Progenitor cell of endocrine pancreas (in vitro differentiated cells): ENCODE data around the gene RBFOX1. TPM values are rescaled to one million over a fixed set of nuclear protein-coding genes. Genes with fewer than 3 reads are reported as not detected.

Source experiments
- DNase-seq: peaks from one replicate; pipeline ENCODE4 v3.0.0; 2021; ENCODE audit warnings: low spot score; ENCODE audit not compliant: unreplicated experiment
- H3K27ac Mint-ChIP-seq: 2 replicates; pipeline ENCODE4 v1.8.0; 2021; ENCODE audit warnings: mild to moderate bottlenecking, moderate library complexity, mixed read lengths
- H3K27me3 Mint-ChIP-seq: 2 replicates; pipeline ENCODE4 v1.8.0; 2021; ENCODE audit warnings: mixed read lengths
- H3K36me3 Mint-ChIP-seq: 2 replicates; pipeline ENCODE4 v1.8.0; 2022; ENCODE audit warnings: mixed read lengths; ENCODE audit not compliant: insufficient read depth
- H3K4me1 Mint-ChIP-seq: 2 replicates; pipeline ENCODE4 v1.8.0; 2021; ENCODE audit warnings: low read depth, mixed read lengths
- H3K4me3 Mint-ChIP-seq: 2 replicates; pipeline ENCODE4 v1.8.0; 2021; ENCODE audit warnings: low read depth, mild to moderate bottlenecking, moderate library complexity, mixed read lengths
- H3K9me3 Mint-ChIP-seq: 2 replicates; pipeline ENCODE4 v1.8.0; 2021; ENCODE audit warnings: low read depth, mixed read lengths
- CTCF ChIP-seq: fragments of 200-600 bp; sonication (generic); IDR thresholded peaks from one replicate; pipeline ENCODE4 v1.5.0; 2021; ENCODE audit warnings: antibody characterized with exemption, mild to moderate bottlenecking; ENCODE audit not compliant: unreplicated experiment
- total RNA-seq: library from RNA; stranded (reverse); gene quantifications from 2 replicates; pipeline ENCODE4 v1.2.1, GENCODE V29; 2021

The RBFOX1 gene
- total RNA-seq, 1 donor from 2014 or later = 0.29 TPM

- Mint-ChIP-seq H3K4me1 (peaks cover 2% of the 10 kb centered on the region), H3K27me3 (peaks cover 5% of the 10 kb centered on the region), H3K27ac (no peak overlapping the region), H3K4me3 (no peak overlapping the region), H3K36me3 (no peaks in the 10 kb centered on the region), H3K9me3 (no peaks in the 10 kb centered on the region)
- DNase-seq = no peak
- TF ChIP-seq CTCF = no peak
Measured at GRCh38 chr16:7456211-7456610, 123.6 kb downstream of the RBFOX1 start.

GRCh38 chr16:7458144-7458543 is 125.5 kb downstream of the RBFOX1 start:
- DNase-seq = no peak
- Mint-ChIP-seq H3K4me3 (no peak overlapping the region), H3K36me3 (no peaks in the 10 kb centered on the region), H3K9me3 (no peaks in the 10 kb centered on the region), H3K27me3 (peaks cover 3% of the 10 kb centered on the region), H3K4me1 (no peaks in the 10 kb centered on the region), H3K27ac (no peak overlapping the region)
- no peak for TF ChIP-seq CTCF

- no peak for TF ChIP-seq CTCF
- Mint-ChIP-seq H3K27ac (no peak overlapping the region), H3K27me3 (peaks cover 14% of the 10 kb centered on the region), H3K4me3 (no peak overlapping the region), H3K4me1 (no peaks in the 10 kb centered on the region), H3K9me3 (peaks cover 3% of the 10 kb centered on the region), H3K36me3 (no peaks in the 10 kb centered on the region)
- DNase-seq = no peak
Measured at GRCh38 chr16:7470344-7470743, 137.7 kb downstream of the RBFOX1 start.

GRCh38 chr16:7471268-7471667 is 138.6 kb downstream of the RBFOX1 start:
- Mint-ChIP-seq H3K9me3 (peaks cover 3% of the 10 kb centered on the region), H3K27me3 (peaks cover 14% of the 10 kb centered on the region), H3K36me3 (no peaks in the 10 kb centered on the region), H3K4me3 (no peak overlapping the region), H3K27ac (no peak overlapping the region), H3K4me1 (no peaks in the 10 kb centered on the region)
- DNase-seq = no peak
- TF ChIP-seq CTCF = no peak

- H3K36me3 Mint-ChIP-seq = no peaks in the 10 kb centered on the region
Measured at GRCh38 chr16:7482032-7482431, 149.4 kb downstream of the RBFOX1 start.

More at GRCh38 chr16:7482032-7482431, 149.4 kb downstream of the RBFOX1 start:
- Mint-ChIP-seq H3K27me3 (peaks cover 11% of the 10 kb centered on the region), H3K4me3 (no peak overlapping the region), H3K27ac (no peak overlapping the region), H3K4me1 (no peaks in the 10 kb centered on the region), H3K9me3 (no peaks in the 10 kb centered on the region)
- no peak for DNase-seq
- TF ChIP-seq CTCF = no peak
